HG02943 (cell line): ENCODE measurements around the gene MSH2.
"Not testable (repeated sequence)": the region's sequence is repeated elsewhere in the genome, so short reads cannot be mapped to it uniquely, and the experiment has no call there.

Experiments
- ATAC-seq: cut with Tn5 transposase; IDR thresholded peaks from one replicate; pipeline ENCODE4 v1.9.1; 2021; ENCODE audit warnings: mild to moderate bottlenecking, low read depth, moderate library complexity; ENCODE audit not compliant: unreplicated experiment

MSH2 gene

DNA sequence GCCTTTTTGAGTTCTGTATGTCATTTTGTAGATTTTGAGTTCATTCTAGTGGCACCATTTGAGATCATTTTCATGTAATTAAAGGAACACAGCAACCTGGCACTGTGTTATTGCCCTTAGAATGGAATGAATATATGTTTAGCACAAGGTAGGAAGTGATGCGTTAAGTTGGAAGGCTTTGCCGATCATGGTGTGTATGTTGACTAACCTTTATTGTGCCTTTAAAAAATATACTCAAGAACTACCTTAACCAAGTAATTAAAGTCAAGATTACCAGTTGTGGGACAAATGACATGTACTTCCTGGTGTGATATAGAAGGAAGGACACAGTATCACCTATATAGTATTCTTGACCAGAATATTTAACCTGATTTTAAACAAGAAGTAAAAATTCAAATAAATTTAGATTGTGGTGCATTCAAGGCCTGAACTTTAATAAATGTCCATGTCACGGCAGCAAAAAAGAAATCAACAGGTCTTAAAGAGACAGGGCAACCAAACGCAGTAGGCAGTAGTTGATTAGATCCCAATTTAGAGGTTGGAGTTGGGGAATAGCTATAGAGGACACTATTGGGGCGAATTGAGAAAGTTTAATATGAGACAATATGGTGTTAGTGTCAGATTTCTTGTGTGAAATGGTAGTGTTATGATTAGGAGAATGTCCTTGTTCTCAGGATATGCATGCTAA, 68.6 kb downstream of the MSH2 start:
- ATAC-seq = no peak

GRCh38 chr2:47479863-47480262, 76.9 kb downstream of the MSH2 start:
- ATAC-seq = no peak

DNA sequence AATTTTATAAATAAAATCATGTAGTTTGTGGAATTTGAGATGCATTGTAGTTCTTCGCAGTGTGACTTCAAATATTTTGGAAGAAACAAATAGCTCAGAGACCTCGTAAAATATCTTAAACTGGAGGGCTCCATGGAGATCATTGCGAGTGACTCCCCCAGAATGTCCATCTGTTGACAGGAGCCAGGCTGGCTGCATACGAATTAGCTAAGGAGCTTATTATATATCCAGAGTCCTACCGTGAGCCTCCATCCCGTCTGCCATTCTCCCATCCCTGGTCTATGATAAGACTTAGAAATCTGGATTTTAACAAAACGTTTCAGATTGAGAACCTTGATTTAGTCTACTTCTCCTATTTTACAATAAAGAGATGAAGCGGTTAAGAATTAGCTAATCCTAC, 80.2 kb downstream of the MSH2 start:
- ATAC-seq = no peak

DNA sequence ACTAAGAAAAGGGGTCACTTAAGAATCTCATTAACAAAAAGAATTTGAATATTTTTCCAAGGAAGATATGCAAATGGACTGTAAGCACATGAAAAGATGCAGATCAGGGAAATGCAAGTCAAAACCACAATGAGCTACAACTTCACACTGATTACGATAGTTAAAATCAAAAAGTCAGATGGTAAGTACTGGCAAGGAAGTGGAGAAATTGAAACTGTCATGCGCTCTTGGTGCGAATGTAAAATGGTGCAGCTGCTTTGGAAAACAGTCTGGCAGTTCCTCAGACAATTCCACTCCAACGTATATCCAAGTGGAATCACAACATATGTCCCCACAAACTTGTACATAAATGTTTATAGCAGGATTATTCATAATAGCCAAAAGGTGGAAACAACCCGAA, 81.4 kb downstream of the MSH2 start:
- no peak for ATAC-seq

DNA sequence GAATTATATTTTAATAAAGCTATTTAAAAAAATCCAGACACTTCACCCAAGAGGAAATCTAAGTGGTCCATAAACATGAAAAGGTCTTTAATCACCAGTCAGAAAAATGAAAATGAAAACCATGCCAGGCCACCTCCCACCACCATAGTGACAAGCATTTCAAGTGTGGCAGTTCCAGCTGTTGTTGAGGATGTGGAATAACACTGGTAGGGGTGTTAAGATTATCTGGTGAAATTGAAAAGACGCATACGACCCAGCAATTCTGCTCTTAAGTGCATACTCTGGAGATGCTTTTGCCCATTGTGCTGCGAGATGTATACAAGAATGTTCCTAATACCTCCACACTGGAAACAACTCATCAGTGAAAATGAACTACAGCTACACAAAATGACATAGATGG, 82.2 kb downstream of the MSH2 start:
- ATAC-seq = no peak

DNA sequence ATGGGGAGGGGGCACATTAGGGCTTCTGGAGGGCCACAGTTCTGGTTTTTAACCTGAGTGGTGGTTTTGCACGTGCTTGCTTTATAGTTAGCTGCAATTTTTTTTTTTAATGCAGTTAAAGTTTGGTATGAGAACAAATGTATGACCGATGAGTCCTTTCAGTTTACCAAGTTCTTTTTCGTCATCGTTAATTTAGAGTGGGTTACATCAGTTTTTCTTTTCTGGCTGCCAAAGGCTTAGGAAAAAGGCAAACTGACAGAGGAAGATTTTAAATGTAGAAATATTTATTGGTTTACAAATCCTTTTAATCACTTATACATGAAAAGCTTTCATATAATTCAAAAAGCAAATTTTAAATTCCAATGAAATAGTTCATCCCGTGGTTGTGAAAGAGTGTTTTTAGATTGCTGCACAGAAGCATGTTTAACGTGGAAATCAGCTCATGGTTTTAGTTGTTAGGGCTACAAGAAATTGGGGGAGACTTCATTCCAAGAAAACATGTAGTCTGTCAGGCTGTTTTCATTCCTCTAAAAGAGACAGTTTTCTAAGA, 82.9 kb downstream of the MSH2 start:
- ATAC-seq = no peak

- ATAC-seq = peak; percentile 64
Measured at GRCh38 chr2:47486841-47487497, 84.0 kb downstream of the MSH2 start.

- peak; percentile 29 for ATAC-seq
Measured at GRCh38 chr2:47487498-47487875, 84.5 kb downstream of the MSH2 start.

DNA sequence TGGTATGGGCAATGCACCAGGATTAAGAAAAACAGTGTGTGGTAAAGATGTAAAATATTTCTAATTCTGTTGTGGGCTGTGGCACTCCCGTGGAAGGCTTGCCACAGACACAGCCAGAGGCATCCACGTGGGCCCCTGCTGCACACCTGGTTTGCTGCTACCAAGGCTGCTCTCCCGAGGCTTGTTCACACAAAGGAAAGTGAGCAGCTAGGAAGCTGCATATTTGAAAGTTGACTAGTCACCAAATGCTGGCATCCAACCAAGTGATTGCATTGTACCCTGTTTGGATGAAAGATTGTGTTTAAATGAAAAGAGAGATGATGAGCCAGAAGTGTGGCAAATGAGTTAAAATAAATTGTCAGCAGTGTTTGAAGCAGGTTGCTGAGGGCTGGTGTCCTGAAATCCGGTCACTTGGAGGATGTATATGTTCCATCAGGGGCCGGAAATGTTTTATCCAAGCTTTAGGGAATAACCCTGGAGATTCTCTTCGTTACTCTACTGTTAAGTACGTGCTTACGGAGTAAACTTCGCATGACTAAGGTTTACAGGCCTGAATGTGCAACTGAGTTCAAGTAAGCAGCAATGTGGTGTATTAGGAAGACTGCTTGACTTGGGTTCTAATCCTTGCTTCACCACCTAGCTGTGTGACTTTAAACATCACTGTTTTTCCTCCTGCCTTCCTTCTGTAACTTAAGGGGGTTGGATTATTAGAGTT, 86.1 kb downstream of the MSH2 start:
- ATAC-seq = no peak

DNA sequence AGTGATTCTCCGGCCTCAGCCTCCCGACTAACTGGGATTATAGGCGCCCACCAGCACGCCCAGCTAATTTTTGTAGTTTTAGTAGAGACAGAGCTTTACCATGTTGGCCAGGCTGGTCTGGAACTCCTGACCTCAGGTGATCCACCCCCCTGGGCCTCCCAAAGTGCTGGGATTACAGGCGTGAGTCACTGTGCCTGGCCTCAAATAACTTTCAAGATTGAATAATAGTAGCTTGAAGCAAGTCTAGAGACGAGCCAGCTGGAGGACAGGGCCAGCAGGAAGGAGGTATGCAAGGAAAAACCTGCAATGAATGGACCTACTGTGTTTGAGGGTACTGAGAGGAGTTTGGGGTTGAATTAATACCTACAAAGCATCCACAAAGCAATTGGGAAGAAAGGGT, 87.5 kb downstream of the MSH2 start:
- no peak for ATAC-seq

DNA sequence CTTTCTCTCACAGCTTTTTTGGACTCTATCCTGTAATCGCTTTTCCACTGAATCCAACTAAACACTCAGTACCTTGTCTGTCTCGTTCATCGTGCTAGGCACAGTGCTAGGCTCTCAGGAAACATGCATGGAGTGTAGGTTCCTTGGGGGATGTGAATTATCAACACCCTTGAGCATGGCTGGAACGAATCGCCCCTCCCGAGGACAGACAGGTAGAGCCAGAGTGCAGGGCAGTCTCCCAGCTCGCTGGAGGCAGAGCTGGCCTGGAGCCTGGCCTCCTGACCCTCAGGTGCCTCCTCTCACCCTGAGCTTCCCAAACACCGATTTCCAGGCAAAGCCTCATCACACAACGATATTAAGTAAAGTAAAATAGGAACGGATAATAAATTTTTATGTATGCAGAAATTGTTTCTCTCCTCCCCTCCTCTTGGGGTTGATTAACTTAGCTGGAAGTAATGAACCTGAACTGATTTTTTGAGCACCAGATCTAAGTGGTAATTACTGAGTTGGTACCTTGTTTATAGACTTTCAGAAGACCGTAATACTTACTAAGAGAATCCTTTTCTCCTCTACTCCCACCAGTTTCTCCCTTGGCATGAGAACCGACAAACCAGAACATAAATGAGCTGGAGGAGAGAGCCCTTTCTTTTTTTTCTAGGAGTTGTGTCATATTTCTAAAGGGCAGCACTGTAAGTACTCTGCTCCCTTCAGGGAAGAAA, 90.5 kb downstream of the MSH2 start:
- no peak for ATAC-seq

DNA sequence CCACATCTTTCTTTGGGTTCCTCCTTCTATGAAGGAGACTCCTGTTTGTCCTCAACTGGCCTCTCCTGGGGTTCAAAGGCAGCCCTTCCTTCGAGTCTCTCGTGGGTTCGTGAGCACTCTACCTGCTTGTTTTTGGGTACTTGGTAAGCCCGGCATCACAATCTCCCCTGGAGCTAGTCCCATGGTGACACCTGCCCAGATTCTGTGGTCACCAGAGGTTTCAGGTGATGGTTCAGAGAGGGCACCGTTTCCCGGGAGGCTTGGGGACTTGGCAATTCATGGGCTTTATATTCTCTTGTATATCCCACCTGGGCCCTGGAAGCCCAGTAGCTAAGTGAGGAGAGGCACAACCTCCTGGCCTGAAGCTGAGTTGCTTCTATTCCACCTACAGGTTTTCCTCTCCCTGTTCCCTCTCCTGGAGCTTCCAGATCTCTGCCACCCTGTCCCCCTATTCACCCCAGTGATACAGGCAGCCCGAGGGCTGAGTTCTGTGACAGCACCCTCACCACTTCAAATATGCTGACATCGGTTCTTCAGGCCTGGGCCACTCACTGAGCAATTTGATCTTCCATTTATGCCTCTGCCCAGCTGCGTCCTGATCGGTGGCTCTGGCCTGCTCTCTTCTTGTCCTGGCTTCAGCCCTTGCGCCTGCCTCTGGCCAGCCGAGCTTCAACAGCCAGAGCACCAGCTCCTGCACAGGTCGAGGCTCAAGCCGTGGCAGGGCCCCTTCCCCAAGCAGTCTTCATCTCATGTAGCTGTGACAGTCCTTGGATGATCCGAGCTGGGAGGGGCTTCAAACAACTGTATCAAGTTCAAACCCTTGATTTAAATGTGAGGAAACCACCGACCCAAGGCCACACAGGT, 91.5 kb downstream of the MSH2 start:
- ATAC-seq = no peak

GRCh38 chr2:47497843-47498460, 95.0 kb downstream of the MSH2 start:
- no peak for ATAC-seq

DNA sequence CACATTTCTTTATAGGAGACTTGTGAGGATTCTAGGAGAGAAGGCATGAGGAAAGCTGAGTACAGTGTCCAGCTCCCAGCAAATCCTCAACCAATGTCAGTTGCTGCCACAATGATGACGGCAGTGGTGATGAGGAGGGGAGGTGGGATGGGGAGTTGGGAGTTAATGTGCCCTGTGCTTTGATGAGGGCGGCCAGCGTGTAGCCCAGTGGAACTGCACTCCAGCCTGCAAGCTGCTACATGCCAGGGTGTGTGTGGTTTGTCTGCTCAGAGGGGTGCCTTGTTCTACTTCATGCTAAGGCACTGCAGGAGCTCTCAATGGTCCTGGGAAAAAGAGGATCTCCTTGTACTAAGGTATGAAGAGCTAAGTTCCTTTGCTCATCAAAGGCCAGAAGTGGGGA, 96.1 kb downstream of the MSH2 start:
- no peak for ATAC-seq

GRCh38 chr2:47499621-47500309, 96.8 kb downstream of the MSH2 start:
- no peak for ATAC-seq

GRCh38 chr2:47501374-47502200, 98.6 kb downstream of the MSH2 start:
- no peak for ATAC-seq

GRCh38 chr2:47502498-47502897, 99.5 kb downstream of the MSH2 start:
- not testable (repeated sequence) for ATAC-seq

DNA sequence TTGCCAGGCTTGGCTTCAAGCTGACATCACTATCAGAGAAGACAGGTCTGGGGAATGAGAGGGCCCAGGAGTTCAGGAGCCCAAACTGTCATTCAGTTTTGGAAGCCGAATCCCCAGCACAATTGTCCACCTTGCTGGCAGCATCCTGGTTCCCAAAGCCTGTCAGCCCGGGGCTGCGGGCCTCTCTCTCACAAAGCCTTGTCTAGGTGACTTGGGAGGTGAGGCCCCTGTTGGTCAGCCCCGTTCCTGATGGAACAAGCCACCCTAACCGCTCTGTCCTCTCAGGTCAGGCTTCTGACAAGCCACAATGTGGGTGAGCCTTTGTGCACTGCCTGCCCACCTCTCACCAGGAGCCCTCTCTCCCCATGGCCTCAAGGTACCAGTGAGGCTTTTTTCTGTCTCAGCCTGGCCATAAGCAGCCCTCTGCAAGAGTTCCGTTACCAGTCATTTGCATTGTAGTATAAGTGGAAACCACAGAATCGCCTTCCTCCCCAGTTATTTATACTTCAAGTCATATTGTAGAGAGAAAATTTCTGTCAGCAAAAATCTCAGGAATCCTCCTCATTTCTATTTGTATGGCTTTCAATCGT, 100.6 kb downstream of the MSH2 start:
- peak; percentile 74 for ATAC-seq
